GM19043 (cell line): ENCODE data around the gene TMEM54.

Experiments
- ATAC-seq: cut with Tn5 transposase; IDR thresholded peaks from one replicate; pipeline ENCODE4 v1.9.1; 2021; ENCODE audit warnings: low read depth; ENCODE audit not compliant: unreplicated experiment

TMEM54 gene

GRCh38 chr1:32883338-32884031, 17.7 kb downstream of the TMEM54 start:
- ATAC-seq, result no peak

- ATAC-seq, result no peak
Observed at GRCh38 chr1:32881871-32882850, 19.0 kb downstream of the TMEM54 start.

GRCh38 chr1:32881291-32881690, 19.9 kb downstream of the TMEM54 start:
- no peak for ATAC-seq

- ATAC-seq, result no peak
Observed at GRCh38 chr1:32878637-32879041, 22.6 kb downstream of the TMEM54 start.

- ATAC-seq, result no peak
Observed at GRCh38 chr1:32878183-32878582, 23.0 kb downstream of the TMEM54 start.

- ATAC-seq, result no peak
Observed at GRCh38 chr1:32877211-32878110, 23.7 kb downstream of the TMEM54 start.

GRCh38 chr1:32876341-32877210, 24.6 kb downstream of the TMEM54 start:
- ATAC-seq, result no peak

- no peak for ATAC-seq
Observed at GRCh38 chr1:32874860-32875752, 26.1 kb downstream of the TMEM54 start.

- no peak for ATAC-seq
Observed at GRCh38 chr1:32873484-32873883, 27.7 kb downstream of the TMEM54 start.

GRCh38 chr1:32872192-32872460, 29.1 kb downstream of the TMEM54 start:
- ATAC-seq, result no peak

- no peak for ATAC-seq
Observed at GRCh38 chr1:32871364-32872191, 29.6 kb downstream of the TMEM54 start.

GRCh38 chr1:32870615-32871363, 30.4 kb downstream of the TMEM54 start, which contains the start of gene FNDC5:
Gene FNDC5 (minus strand): TSS chr1:32870912.
- ATAC-seq, result no peak

- no peak for ATAC-seq
Observed at GRCh38 chr1:32869923-32870614, 31.1 kb downstream of the TMEM54 start.

- no peak for ATAC-seq
Observed at GRCh38 chr1:32868806-32869455, 32.3 kb downstream of the TMEM54 start.

- no peak for ATAC-seq
Observed at GRCh38 chr1:32868085-32868484, 33.1 kb downstream of the TMEM54 start.

GRCh38 chr1:32867671-32868070, 33.5 kb downstream of the TMEM54 start:
- no peak for ATAC-seq
